Body of pancreas (tissue), 4 donors: ENCODE measurements around the gene AFF4. TPM values are rescaled to one million over a fixed set of nuclear protein-coding genes. Genes with fewer than 3 reads are reported as not detected.

Source experiments
- ATAC-seq: fragments of 150-250 bp; one replicate; pipeline ENCODE4 v1.9.1; 2016
- DNase-seq, 4 donors: peaks; one replicate each; pipeline ENCODE4 v3.0.0-alpha.2; 2019
- H3K27ac ChIP-seq, 4 donors: fragments of 200-600 bp; sonication (generic); 1 replicate in 3 of 4; 2 replicates in 1 of 4; pipeline versions ENCODE4 v1.5.1 to v1.6.1; 2016 to 2019; ENCODE audit warnings: mild to moderate bottlenecking in 1 of 4, mixed read lengths in 1 of 4, moderate library complexity in 1 of 4
- H3K27me3 ChIP-seq, 2 donors: fragments of 200-600 bp; sonication (generic); one replicate each; pipeline ENCODE4 v1.6.0; 2016; ENCODE audit warnings: mild to moderate bottlenecking in 1 of 2
- H3K36me3 ChIP-seq, 2 donors: fragments of 200-600 bp; sonication (generic); replicated peaks in 1 of 2; 2 replicates each; pipeline ENCODE4 v1.5.1; 2016; ENCODE audit warnings: low read depth in 2 of 2; ENCODE audit not compliant: insufficient read depth in 1 of 2
- H3K4me1 ChIP-seq: fragments of 200-600 bp; sonication (generic); one replicate; pipeline ENCODE4 v1.6.0; 2016
- H3K4me3 ChIP-seq, 2 donors: fragments of 200-600 bp; sonication (generic); 1 replicate in 1 of 2; 2 replicates in 1 of 2; pipeline ENCODE4 v1.5.1; 2016 to 2019
- H3K9me3 ChIP-seq, 3 donors: fragments of 200-600 bp; sonication (generic); 1 replicate in 2 of 3; 2 replicates in 1 of 3; pipeline ENCODE4 v1.5.1; 2016
- CTCF ChIP-seq, 7 experiments: fragments of 450-650 bp in 4 of 7; fragments of 200-600 bp in 3 of 7; sonication (generic) in 3 of 7; IDR thresholded peaks; one replicate each; pipeline ENCODE4 v1.5.1; 2016 to 2019; ENCODE audit warnings: antibody characterized with exemption in 7 of 7
- POLR2A ChIP-seq, 3 donors: fragments of 450-650 bp; IDR thresholded peaks; one replicate each; pipeline ENCODE4 v1.6.1; 2016; ENCODE audit warnings: antibody characterized with exemption in 3 of 3, mild to moderate bottlenecking in 2 of 3
- WGBS, 2 donors: methylation state at CpG; one replicate each; pipeline ENCODE4 v1.1.5; 2017; 5-methylcytosine and 5-hydroxymethylcytosine counted together
- intact Hi-C: fragments of 100-400 bp; cut with DNase I; formaldehyde crosslinking; loops from one replicate; pipeline ENCODE4 v1.15.1; 2023
- total RNA-seq, 2 donors: library from RNA; depleted of rRNA; stranded (reverse); fragments of >200 nt; gene quantifications; one replicate each; pipeline ENCODE4 v1.1.0, GENCODE V29; 2016

Gene AFF4
- total RNA-seq, 2 donors from 2014 or later = 31.4 to 32.3 TPM

GRCh38 chr5:132895719-132896305 lies 67.6 kb downstream of the AFF4 start:
- H3K9me3 ChIP-seq = no peaks in the 10 kb centered on the region
- peaks cover 17 to 39% of the 10 kb centered on the region in 2 donors for H3K36me3 ChIP-seq
- no peak for TF ChIP-seq POLR2A (IDR thresholded peaks at IDR 0.05)
- no peak for TF ChIP-seq CTCF (IDR thresholded peaks at IDR 0.05)
- no peak overlapping the region for H3K4me3 ChIP-seq
- H3K4me1 ChIP-seq = no peaks in the 10 kb centered on the region
- ATAC-seq (no peak), DNase-seq (no peak)
- no peaks in the 10 kb centered on the region for H3K27me3 ChIP-seq
- H3K27ac ChIP-seq = no peak overlapping the region
- intact Hi-C loops = no loop called here
- 85 to 88% methylated on average over 4 of the region's 4 CpGs for WGBS, 2 donors

- 98% methylated on average over 4 of the region's 4 CpGs for WGBS, 2 donors
- intact Hi-C loops = no loop called here
- Histone ChIP-seq H3K36me3 (peaks cover 3 to 56% of the 10 kb centered on the region in 2 donors), H3K27me3 (no peaks in the 10 kb centered on the region), H3K4me1 (no peaks in the 10 kb centered on the region), H3K27ac (no peak overlapping the region), H3K9me3 (no peaks in the 10 kb centered on the region), H3K4me3 (no peak overlapping the region)
- TF ChIP-seq CTCF (IDR thresholded peaks at IDR 0.05) (no peak), POLR2A (IDR thresholded peaks at IDR 0.05) (no peak)
- no peak for DNase-seq
- ATAC-seq = no peak
Measured at GRCh38 chr5:132890817-132891216, 72.6 kb downstream of the AFF4 start.

DNA sequence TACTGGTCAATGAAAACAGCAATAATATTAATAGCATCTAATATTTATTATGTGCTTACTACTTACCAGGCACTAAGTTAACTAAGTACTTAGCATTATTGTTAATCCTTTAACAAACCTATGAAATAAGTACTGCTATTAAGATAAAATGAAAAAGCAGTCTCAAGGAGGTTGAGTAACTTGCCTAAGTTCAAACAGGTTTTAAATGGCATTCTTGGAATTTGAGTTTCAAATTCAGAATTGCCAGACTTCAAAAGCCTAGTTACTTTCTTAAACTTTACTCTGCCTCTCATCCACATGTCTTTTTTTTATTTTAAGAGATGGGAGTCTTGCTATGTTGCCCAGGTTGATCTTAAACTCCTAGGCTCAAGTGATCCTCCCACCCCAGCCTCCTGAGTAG lies 73.9 kb downstream of the AFF4 start:
- Histone ChIP-seq H3K27ac (no peak overlapping the region), H3K36me3 (peaks cover 3 to 50% of the 10 kb centered on the region in 2 donors), H3K4me1 (no peaks in the 10 kb centered on the region), H3K9me3 (no peaks in the 10 kb centered on the region), H3K4me3 (no peak overlapping the region), H3K27me3 (no peaks in the 10 kb centered on the region)
- TF ChIP-seq CTCF (IDR thresholded peaks at IDR 0.05) (no peak), POLR2A (IDR thresholded peaks at IDR 0.05) (no peak)
- ATAC-seq = no peak
- DNase-seq = no peak
- intact Hi-C loops = loop anchor here (5.0 kb wide), 1 partner anchor 62 kb away; no protein-coding TSS in a partner anchor

GRCh38 chr5:132887283-132887682 lies 76.2 kb downstream of the AFF4 start:
- H3K27ac ChIP-seq = no peak overlapping the region

More at GRCh38 chr5:132887283-132887682, 76.2 kb downstream of the AFF4 start:
- ATAC-seq (no peak), DNase-seq (no peak)
- WGBS, 2 donors = 14 to 27% methylated on average over 1 of the region's 1 CpG
- no peak for TF ChIP-seq POLR2A (IDR thresholded peaks at IDR 0.05)
- no peak for TF ChIP-seq CTCF (IDR thresholded peaks at IDR 0.05)
- intact Hi-C loops = loop anchor here (5.0 kb wide), 1 partner anchor 60 kb away; no protein-coding TSS in a partner anchor
- Histone ChIP-seq H3K9me3 (no peaks in the 10 kb centered on the region), H3K36me3 (peaks cover 3 to 40% of the 10 kb centered on the region in 2 donors), H3K4me3 (no peak overlapping the region), H3K4me1 (peaks cover 6% of the 10 kb centered on the region), H3K27me3 (no peaks in the 10 kb centered on the region)
